Melanocyte of skin (primary cell): Measurements from ENCODE around the gene THG1L. TPM values are rescaled to one million over a fixed set of nuclear protein-coding genes. Genes with fewer than 3 reads are reported as not detected.

Experiments
- small RNA-seq, 2 donors: library from RNA; depleted of rRNA; stranded (forward); fragments of <200 nt; gene quantifications; one replicate each; pipeline ENCODE3, GENCODE V24; 2012
- total RNA-seq, 2 donors: library from RNA; depleted of rRNA; stranded (reverse); fragments of >200 nt; gene quantifications; 2 replicates each; pipeline ENCODE4 v1.2.3, GENCODE V29; 2012

The THG1L gene
- 10 to 100 TPM; 14.5 to 21.0 TPM for total RNA-seq

GRCh38 chr5:157731272-157732129 is at the start of gene THG1L:
THG1L (plus strand) TSS chr5:157731420; CDS start chr5:157731441, 21 bp downstream.

DNA sequence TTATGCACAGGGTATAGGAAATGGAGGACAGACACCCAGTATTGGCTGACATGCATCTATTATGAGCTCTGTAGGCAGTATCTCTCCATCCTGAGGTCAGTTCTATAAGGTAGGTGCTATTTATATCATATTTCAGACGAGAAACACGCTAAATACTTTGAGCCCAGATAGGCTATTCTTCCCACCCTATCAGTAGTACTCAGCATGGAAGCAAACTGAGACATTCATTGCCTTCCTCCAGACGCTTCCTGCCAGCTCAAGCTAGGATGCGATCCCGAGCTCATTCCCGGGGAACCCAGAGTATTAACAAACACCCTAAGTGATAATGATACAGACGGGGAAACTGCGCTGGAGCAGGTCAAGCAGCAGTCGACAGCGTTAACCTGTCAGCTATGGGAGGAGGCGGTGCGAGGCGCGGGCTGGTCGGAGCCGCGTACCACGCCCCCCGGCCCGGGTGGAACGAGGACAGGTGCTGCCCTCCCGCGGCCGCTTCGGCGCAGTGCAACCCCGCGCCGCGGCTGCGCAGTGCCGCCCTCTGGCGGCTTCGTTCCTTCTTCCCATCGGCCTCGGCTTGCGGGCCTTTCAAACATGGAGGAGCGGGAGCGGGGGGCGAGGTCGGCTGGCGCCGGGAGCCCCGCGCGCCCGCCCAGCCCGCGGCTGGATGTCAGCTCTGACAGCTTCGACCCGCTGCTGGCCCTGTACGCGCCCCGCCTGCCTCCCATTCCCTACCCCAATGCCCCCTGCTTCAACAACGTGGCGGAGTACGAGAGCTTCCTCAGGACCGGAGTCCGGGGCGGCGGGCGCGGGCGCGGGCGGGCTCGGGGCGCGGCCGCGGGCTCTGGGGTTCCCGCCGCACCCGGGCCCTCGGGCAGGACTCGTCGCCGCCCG is 12.2 kb downstream of the THG1L start, which contains the start of gene LSM11:
Gene LSM11 (plus strand): TSS at position 550 of the 888 bp plus-strand sequence. CDS start 39 bp downstream, at position 589.

Small RNA genes lying within 50 kb of the gene (small RNA-seq; reads per million reads assigned to genes)
- 0 reads per million in 2 donors for gene AC026407.1

Other genes with a start within 250 kb of the THG1L start
- 1 to 10 TPM in 1 of 2 donors, under 1 TPM in 1; 1.00 to 2.4 TPM for gene ADAM19, start 155.6 kb upstream of the THG1L start, total RNA-seq
- not detected for gene SOX30, start 79.0 kb upstream of the THG1L start, total RNA-seq
- gene C5orf52, start 59.9 kb upstream of the THG1L start, total RNA-seq, result not detected
- 1 to 10 TPM; 4.5 to 7.3 TPM for gene LSM11, start 12.3 kb downstream of the THG1L start, total RNA-seq
- 10 to 100 TPM; 59.6 to 84.0 TPM for gene CLINT1, start 127.7 kb downstream of the THG1L start, total RNA-seq